Cardiac muscle cell (in vitro differentiated cells and primary cell): ENCODE measurements around the gene NPDC1. TPM values are rescaled to one million over a fixed set of nuclear protein-coding genes. Genes with fewer than 3 reads are reported as not detected.
A peak's percentile ranks its signal among the peaks of the same experiment; 100 is the strongest.

Source experiments
- DNase-seq, 2 donors: peaks; one replicate each; pipeline versions ENCODE4 v3.0.0 to v3.0.0-alpha.2; 2010 to 2017; ENCODE audit warnings: low read depth in 1 of 2, low spot score in 1 of 2
- H3K27ac ChIP-seq: fragments of 200-600 bp; sonication (generic); 2 replicates; pipeline ENCODE4 v1.5.1; 2016
- H3K27me3 ChIP-seq: fragments of 200-600 bp; sonication (generic); 2 replicates; pipeline ENCODE4 v1.6.0; 2016; ENCODE audit warnings: control low read depth
- H3K36me3 ChIP-seq: fragments of 200-600 bp; sonication (generic); 2 replicates; pipeline ENCODE4 v1.5.1; 2016; ENCODE audit warnings: control low read depth
- H3K4me1 ChIP-seq: fragments of 200-600 bp; sonication (generic); 2 replicates; pipeline ENCODE4 v1.8.1; 2017; ENCODE audit warnings: low read depth, mild to moderate bottlenecking, mixed run types
- H3K4me3 ChIP-seq: fragments of 200-600 bp; sonication (generic); 2 replicates; pipeline ENCODE4 v1.5.1; 2016; ENCODE audit warnings: mild to moderate bottlenecking
- H3K9me3 ChIP-seq: fragments of 200-600 bp; sonication (generic); 2 replicates; pipeline ENCODE4 v1.5.1; 2017; ENCODE audit warnings: low read depth, mild to moderate bottlenecking, control low read depth
- CTCF ChIP-seq: IDR thresholded peaks from 2 replicates; pipeline ENCODE4 v1.5.1; 2012; ENCODE audit warnings: low read depth, mild to moderate bottlenecking, low read length
- polyA plus RNA-seq: library from polyadenylated mRNA; unstranded; fragments of >200 nt; fragmentation: Nextera tagmentation; extraction: Ambion mirVana; gene quantifications from 2 replicates; pipeline ENCODE4 v1.2.1, GENCODE V29; 2016
- total RNA-seq: library from RNA; depleted of rRNA; stranded (reverse); fragments of >200 nt; gene quantifications from 2 replicates; pipeline ENCODE4 v1.2.3, GENCODE V29; 2016

Gene NPDC1
- total and polyA plus RNA-seq, 2 experiments from 2014 or later: 65.1 to 94.9 TPM

- H3K27ac ChIP-seq: no peak overlapping the region
- H3K36me3 ChIP-seq: no peaks in the 10 kb centered on the region
- no peak overlapping the region for H3K4me3 ChIP-seq
- H3K4me1 ChIP-seq: no peaks in the 10 kb centered on the region
- H3K9me3 ChIP-seq: no peaks in the 10 kb centered on the region
- DNase-seq: no peak
- no peak for TF ChIP-seq CTCF
- peaks cover 51% of the 10 kb centered on the region for H3K27me3 ChIP-seq
Measured at GRCh38 chr9:137057545-137057944, 11.6 kb upstream of the NPDC1 start.

- Histone ChIP-seq H3K27ac (no peak overlapping the region), H3K9me3 (no peaks in the 10 kb centered on the region), H3K4me3 (no peak overlapping the region), H3K36me3 (no peaks in the 10 kb centered on the region), H3K4me1 (no peaks in the 10 kb centered on the region), H3K27me3 (peaks cover 57% of the 10 kb centered on the region)
- no peak for DNase-seq
- no peak for TF ChIP-seq CTCF
Measured at GRCh38 chr9:137056739-137057415, 10.9 kb upstream of the NPDC1 start.

GRCh38 chr9:137055385-137056364 is 9.7 kb upstream of the NPDC1 start:
- TF ChIP-seq CTCF: no peak
- Histone ChIP-seq H3K27me3 (peaks cover 69% of the 10 kb centered on the region), H3K9me3 (no peaks in the 10 kb centered on the region), H3K4me3 (no peak overlapping the region), H3K36me3 (no peaks in the 10 kb centered on the region), H3K27ac (no peak overlapping the region), H3K4me1 (no peaks in the 10 kb centered on the region)
- peak in 1 of 2 donors; percentile 97 for DNase-seq

- H3K27me3 ChIP-seq: peaks cover 76% of the 10 kb centered on the region
- DNase-seq: no peak
- no peaks in the 10 kb centered on the region for H3K9me3 ChIP-seq
- H3K36me3 ChIP-seq: no peaks in the 10 kb centered on the region
- no peaks in the 10 kb centered on the region for H3K4me1 ChIP-seq
- no peak overlapping the region for H3K27ac ChIP-seq
- TF ChIP-seq CTCF: no peak
- no peak overlapping the region for H3K4me3 ChIP-seq
Measured at GRCh38 chr9:137054932-137055384, 9.0 kb upstream of the NPDC1 start.

GRCh38 chr9:137053944-137054931 is 8.3 kb upstream of the NPDC1 start, which contains the start of gene ENTPD2:
ENTPD2 (minus strand) TSS chr9:137054061; CDS start chr9:137053997, 64 bp downstream.
- Histone ChIP-seq H3K4me1 (no peaks in the 10 kb centered on the region), H3K4me3 (peak within 1 kb of the TSS; percentile 27), H3K36me3 (no peaks in the 10 kb centered on the region), H3K27ac (no peak within 1 kb of the TSS), H3K9me3 (no peaks in the 10 kb centered on the region), H3K27me3 (peaks cover 84% of the 10 kb centered on the region)
- DNase-seq: no peak
- TF ChIP-seq CTCF: no peak
